Esophagus squamous epithelium (tissue), 5 donors: ENCODE results near the gene PKDCC. TPM values are rescaled to one million over a fixed set of nuclear protein-coding genes. Genes with fewer than 3 reads are reported as not detected.

Source experiments
- DNase-seq: peaks from one replicate; lab custom pipeline; 2025; lab: John Stamatoyannopoulos, UW
- H3K27ac ChIP-seq, 4 donors: fragments of 200-600 bp; sonication (generic); one replicate each; pipeline ENCODE4 v1.5.1; 2016 to 2019; ENCODE audit warnings: mild to moderate bottlenecking in 1 of 4
- H3K27me3 ChIP-seq, 4 donors: fragments of 200-600 bp; sonication (generic); 1 replicate in 3 of 4; 2 replicates in 1 of 4; pipeline versions ENCODE4 v1.5.1 to v1.6.0; 2017 to 2021; ENCODE audit warnings: antibody characterized with exemption in 1 of 4
- H3K36me3 ChIP-seq, 3 donors: fragments of 200-600 bp; sonication (generic); one replicate each; pipeline ENCODE4 v1.5.1; 2016 to 2019
- H3K4me1 ChIP-seq, 3 donors: fragments of 200-600 bp; sonication (generic); one replicate each; pipeline ENCODE4 v1.5.1; 2017 to 2019
- H3K4me3 ChIP-seq, 4 donors: fragments of 200-600 bp; sonication (generic); 1 replicate in 3 of 4; 2 replicates in 1 of 4; pipeline ENCODE4 v1.5.1; 2016 to 2019; ENCODE audit warnings: mild to moderate bottlenecking in 2 of 4, moderate library complexity in 1 of 4
- H3K9me3 ChIP-seq, 3 donors: fragments of 200-600 bp; sonication (generic); one replicate each; pipeline ENCODE4 v1.5.1; 2016 to 2019
- CTCF ChIP-seq, 6 experiments: fragments of 450-650 bp in 4 of 6; fragments of 200-600 bp in 2 of 6; sonication (generic) in 2 of 6; IDR thresholded peaks; one replicate each; pipeline ENCODE4 v1.5.1; 2016 to 2019; ENCODE audit warnings: antibody characterized with exemption in 6 of 6, mild to moderate bottlenecking in 4 of 6, moderate library complexity in 4 of 6
- POLR2A ChIP-seq, 4 donors: fragments of 450-650 bp; IDR thresholded peaks; one replicate each; pipeline ENCODE4 v1.6.1; 2017; ENCODE audit warnings: antibody characterized with exemption in 4 of 4, mild to moderate bottlenecking in 4 of 4, moderate library complexity in 3 of 4
- WGBS, 2 donors: methylation state at CpG; one replicate each; pipeline ENCODE4 v1.1.5; 2018; 5-methylcytosine and 5-hydroxymethylcytosine counted together
- intact Hi-C: fragments of 100-400 bp; cut with DNase I; formaldehyde crosslinking; loops from one replicate; pipeline ENCODE4 v1.15.0; 2022
- total RNA-seq, 4 donors: library from RNA; depleted of rRNA; stranded (reverse); fragments of >200 nt; gene quantifications; one replicate each; pipeline ENCODE4 v1.1.0, GENCODE V29; 2016
- donor health status: DM: yes; HTN: yes; CAD: no.

PKDCC gene
- total RNA-seq, 4 donors from 2014 or later: 0.53 to 16.8 (median 6.4) TPM

- intact Hi-C loops: no loop called here
- TF ChIP-seq CTCF (IDR thresholded peaks at IDR 0.05) (no peak), POLR2A (IDR thresholded peaks at IDR 0.05) (peak in 1 of 4 donors; percentile 44)
- DNase-seq: no peak
- Histone ChIP-seq H3K27me3 (no peaks in the 10 kb centered on the region), H3K4me3 (peak overlapping the region; percentile 42 to 67 (median 51)), H3K4me1 (peaks cover 15 to 68% (median 18%) of the 10 kb centered on the region in 3 donors), H3K36me3 (no peaks in the 10 kb centered on the region), H3K27ac (peak overlapping the region; percentile 76 to 88 (median 82)), H3K9me3 (no peaks in the 10 kb centered on the region)
- 13 to 21% methylated on average over 10 to 11 of the region's 77 CpGs for WGBS, 2 donors
These were observed 53.6 kb downstream of the PKDCC start for GRCh38 chr2:42101206-42102023.

GRCh38 chr2:42102024-42102590 is 54.3 kb downstream of the PKDCC start:
- peaks cover 15 to 73% (median 18%) of the 10 kb centered on the region in 3 donors for H3K4me1 ChIP-seq
- intact Hi-C loops: no loop called here

GRCh38 chr2:42102591-42103450 is 55.0 kb downstream of the PKDCC start:
- no peaks in the 10 kb centered on the region for H3K36me3 ChIP-seq
- intact Hi-C loops: no loop called here
- H3K27ac ChIP-seq: peak overlapping the region; percentile 76 to 88 (median 82)
- peaks cover 11 to 66% (median 18%) of the 10 kb centered on the region in 3 donors for H3K4me1 ChIP-seq
- peak; percentile 29 for DNase-seq
- H3K9me3 ChIP-seq: no peaks in the 10 kb centered on the region
- WGBS, 2 donors: 46 to 48% methylated on average over 14 to 18 of the region's 25 CpGs
- TF ChIP-seq POLR2A (IDR thresholded peaks at IDR 0.05): no peak
- no peak for TF ChIP-seq CTCF (IDR thresholded peaks at IDR 0.05)
- peak overlapping the region; percentile 42 to 67 (median 51) for H3K4me3 ChIP-seq
- H3K27me3 ChIP-seq: no peaks in the 10 kb centered on the region

More at GRCh38 chr2:42102024-42102590, 54.3 kb downstream of the PKDCC start:
- Histone ChIP-seq H3K27ac (peak overlapping the region; percentile 76 to 88 (median 82)), H3K36me3 (no peaks in the 10 kb centered on the region), H3K27me3 (no peaks in the 10 kb centered on the region), H3K9me3 (no peaks in the 10 kb centered on the region), H3K4me3 (peak overlapping the region; percentile 42 to 67 (median 51))
- peak; percentile 25 for DNase-seq
- 1 to 12% methylated on average over 3 to 20 of the region's 33 CpGs for WGBS, 2 donors
- no peak for TF ChIP-seq CTCF (IDR thresholded peaks at IDR 0.05)
- TF ChIP-seq POLR2A (IDR thresholded peaks at IDR 0.05): no peak

- Histone ChIP-seq H3K27ac (peak overlapping the region in 2 of 4 donors; percentile 5 to 11), H3K36me3 (no peaks in the 10 kb centered on the region), H3K27me3 (no peaks in the 10 kb centered on the region), H3K9me3 (no peaks in the 10 kb centered on the region), H3K4me3 (no peak overlapping the region), H3K4me1 (peaks cover 11 to 57% (median 18%) of the 10 kb centered on the region in 3 donors)
- intact Hi-C loops: no loop called here
- TF ChIP-seq CTCF (IDR thresholded peaks at IDR 0.05) (no peak), POLR2A (IDR thresholded peaks at IDR 0.05) (no peak)
- no peak for DNase-seq
- 53 to 62% methylated on average over 3 of the region's 3 CpGs for WGBS, 2 donors
These were observed 56.0 kb downstream of the PKDCC start for GRCh38 chr2:42103829-42104228.
